SU-DHL-6 (cell line): Measurements from ENCODE around the gene TBC1D20.

Experiments used
- EZH2phosphoT487 ChIP-seq: fragments of 200-600 bp; sonication (generic), shearing (Covaris generic); conservative IDR thresholded peaks from 2 replicates; pipeline ENCODE4 v1.6.1; 2018; ENCODE audit warnings: mild to moderate bottlenecking, antibody characterized with exemption, low read length, moderate library complexity, mixed read lengths
- TF ChIP-seq, protein P1 (sequence below): fragments of 200-600 bp; sonication (generic); IDR thresholded peaks from one replicate; pipeline ENCODE4 v1.5.1; 2017; ENCODE audit warnings: antibody characterized with exemption, mild to moderate bottlenecking, low read length, moderate library complexity; ENCODE audit not compliant: insufficient read depth, poor library complexity, severe bottlenecking

DNA sequence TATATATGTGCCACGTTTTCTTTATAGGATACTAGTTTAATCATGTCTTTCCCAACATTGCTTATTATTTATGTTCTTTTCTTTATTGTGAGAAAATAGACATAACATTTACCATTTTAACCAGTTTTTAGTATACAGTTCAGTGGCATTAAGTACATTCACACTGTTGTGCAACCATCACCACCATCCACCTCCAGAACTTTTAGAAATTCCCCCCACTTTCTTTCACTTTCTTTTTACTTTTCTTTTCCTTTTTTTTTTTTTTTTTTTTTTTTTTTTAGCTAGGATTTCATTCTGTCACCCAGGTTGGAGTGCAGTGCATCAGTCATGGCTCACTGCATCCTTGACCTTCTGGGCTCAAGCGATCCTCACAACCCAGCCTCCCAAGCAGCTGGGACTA lies 35.8 kb downstream of the TBC1D20 start:
- no peak for TF ChIP-seq EZH2phosphoT487
- TF ChIP-seq, protein P1, sequence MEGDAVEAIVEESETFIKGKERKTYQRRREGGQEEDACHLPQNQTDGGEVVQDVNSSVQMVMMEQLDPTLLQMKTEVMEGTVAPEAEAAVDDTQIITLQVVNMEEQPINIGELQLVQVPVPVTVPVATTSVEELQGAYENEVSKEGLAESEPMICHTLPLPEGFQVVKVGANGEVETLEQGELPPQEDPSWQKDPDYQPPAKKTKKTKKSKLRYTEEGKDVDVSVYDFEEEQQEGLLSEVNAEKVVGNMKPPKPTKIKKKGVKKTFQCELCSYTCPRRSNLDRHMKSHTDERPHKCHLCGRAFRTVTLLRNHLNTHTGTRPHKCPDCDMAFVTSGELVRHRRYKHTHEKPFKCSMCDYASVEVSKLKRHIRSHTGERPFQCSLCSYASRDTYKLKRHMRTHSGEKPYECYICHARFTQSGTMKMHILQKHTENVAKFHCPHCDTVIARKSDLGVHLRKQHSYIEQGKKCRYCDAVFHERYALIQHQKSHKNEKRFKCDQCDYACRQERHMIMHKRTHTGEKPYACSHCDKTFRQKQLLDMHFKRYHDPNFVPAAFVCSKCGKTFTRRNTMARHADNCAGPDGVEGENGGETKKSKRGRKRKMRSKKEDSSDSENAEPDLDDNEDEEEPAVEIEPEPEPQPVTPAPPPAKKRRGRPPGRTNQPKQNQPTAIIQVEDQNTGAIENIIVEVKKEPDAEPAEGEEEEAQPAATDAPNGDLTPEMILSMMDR = no peak
